C4-2B (cell line): ENCODE measurements around the gene INO80B.

Source experiments
- CTCF ChIP-seq: fragments of 450-650 bp; conservative IDR thresholded peaks from 2 replicates; pipeline ENCODE4 v1.5.1; 2017; ENCODE audit warnings: mild to moderate bottlenecking
- ZFX ChIP-seq: fragments of 450-650 bp; IDR thresholded peaks from 2 replicates; pipeline ENCODE4 v1.6.1; 2017

- no peak for TF ChIP-seq CTCF
- no peak for TF ChIP-seq ZFX
Observed at GRCh38 chr2:74499940-74500577, 45.2 kb downstream of the INO80B start.
